Measurements from ENCODE around the gene PTGER2. TPM values are rescaled to one million over a fixed set of nuclear protein-coding genes. Genes with fewer than 3 reads are reported as not detected.

PTGER2 gene
- total RNA-seq, 1 donor from 2014 or later, result 0.46 TPM

DNA sequence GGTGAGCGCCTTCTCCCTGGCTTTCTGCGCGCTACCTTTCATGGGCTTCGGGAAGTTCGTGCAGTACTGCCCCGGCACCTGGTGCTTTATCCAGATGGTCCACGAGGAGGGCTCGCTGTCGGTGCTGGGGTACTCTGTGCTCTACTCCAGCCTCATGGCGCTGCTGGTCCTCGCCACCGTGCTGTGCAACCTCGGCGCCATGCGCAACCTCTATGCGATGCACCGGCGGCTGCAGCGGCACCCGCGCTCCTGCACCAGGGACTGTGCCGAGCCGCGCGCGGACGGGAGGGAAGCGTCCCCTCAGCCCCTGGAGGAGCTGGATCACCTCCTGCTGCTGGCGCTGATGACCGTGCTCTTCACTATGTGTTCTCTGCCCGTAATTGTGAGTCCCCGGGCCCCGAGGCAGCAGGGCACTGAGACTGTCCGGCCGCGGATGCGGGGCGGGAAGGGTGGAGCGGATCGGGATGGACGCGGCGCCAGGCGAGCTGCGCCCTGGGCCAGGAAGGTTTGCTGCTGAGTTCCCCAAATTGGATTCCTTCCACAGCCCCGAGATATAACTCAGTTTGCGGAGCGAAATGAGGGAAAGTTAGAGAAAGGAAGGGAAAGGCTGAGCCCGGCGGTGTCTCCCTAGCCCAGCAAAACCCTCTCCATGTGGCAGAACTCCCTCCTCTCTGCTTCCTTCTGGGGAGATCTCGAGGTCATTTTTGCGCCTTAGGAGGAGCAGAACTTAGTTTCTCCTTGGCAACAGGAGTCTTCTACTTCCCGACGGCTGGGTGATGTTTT, 45.6 kb upstream of the PTGER2 start:
- peaks cover 31% of the 10 kb centered on the region for H3K27me3 ChIP-seq (ENCODE audit: control insufficient read depth, insufficient read depth, low read length)
- no peak for DNase-seq (ENCODE audit: low read depth)

DNA sequence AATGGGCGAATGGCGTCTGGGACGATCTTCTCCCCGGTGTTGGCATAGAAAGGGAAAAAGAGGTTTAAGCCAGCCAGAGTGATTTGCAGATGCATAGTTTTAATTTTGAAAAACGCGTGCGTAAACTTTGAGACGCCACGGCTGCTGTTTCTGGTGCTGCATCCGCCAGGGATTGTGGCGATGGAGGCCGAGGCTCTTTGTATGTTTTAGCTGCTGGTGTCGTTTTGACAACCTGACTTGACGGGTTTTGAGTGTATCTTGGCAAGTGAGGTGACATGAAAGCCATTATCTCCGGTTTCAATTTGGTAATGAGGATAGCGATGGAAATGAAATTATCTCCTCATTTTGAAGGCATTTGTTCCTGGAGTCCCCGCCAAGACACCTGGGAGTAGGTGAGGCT, 45.0 kb upstream of the PTGER2 start:
- Histone ChIP-seq H3K36me3 (ENCODE audit: control insufficient read depth, insufficient read depth, low read length) (no peaks in the 10 kb centered on the region), H3K4me3 (ENCODE audit: low read depth, low read length) (no peak overlapping the region), H3K27me3 (ENCODE audit: control insufficient read depth, insufficient read depth, low read length) (peaks cover 29% of the 10 kb centered on the region)
- TF ChIP-seq, protein P1, sequence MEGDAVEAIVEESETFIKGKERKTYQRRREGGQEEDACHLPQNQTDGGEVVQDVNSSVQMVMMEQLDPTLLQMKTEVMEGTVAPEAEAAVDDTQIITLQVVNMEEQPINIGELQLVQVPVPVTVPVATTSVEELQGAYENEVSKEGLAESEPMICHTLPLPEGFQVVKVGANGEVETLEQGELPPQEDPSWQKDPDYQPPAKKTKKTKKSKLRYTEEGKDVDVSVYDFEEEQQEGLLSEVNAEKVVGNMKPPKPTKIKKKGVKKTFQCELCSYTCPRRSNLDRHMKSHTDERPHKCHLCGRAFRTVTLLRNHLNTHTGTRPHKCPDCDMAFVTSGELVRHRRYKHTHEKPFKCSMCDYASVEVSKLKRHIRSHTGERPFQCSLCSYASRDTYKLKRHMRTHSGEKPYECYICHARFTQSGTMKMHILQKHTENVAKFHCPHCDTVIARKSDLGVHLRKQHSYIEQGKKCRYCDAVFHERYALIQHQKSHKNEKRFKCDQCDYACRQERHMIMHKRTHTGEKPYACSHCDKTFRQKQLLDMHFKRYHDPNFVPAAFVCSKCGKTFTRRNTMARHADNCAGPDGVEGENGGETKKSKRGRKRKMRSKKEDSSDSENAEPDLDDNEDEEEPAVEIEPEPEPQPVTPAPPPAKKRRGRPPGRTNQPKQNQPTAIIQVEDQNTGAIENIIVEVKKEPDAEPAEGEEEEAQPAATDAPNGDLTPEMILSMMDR (IDR thresholded peaks at IDR 0.05; ENCODE audit: insufficient read depth, low read length, poor library complexity, severe bottlenecking), result no peak
- no peak for DNase-seq (ENCODE audit: low read depth)

More for the DNA sequence above, 45.6 kb upstream of the PTGER2 start:
- Histone ChIP-seq H3K4me3 (ENCODE audit: low read depth, low read length) (peak overlapping the region; percentile 8), H3K36me3 (ENCODE audit: control insufficient read depth, insufficient read depth, low read length) (no peaks in the 10 kb centered on the region)
- TF ChIP-seq, protein P1 (IDR thresholded peaks at IDR 0.05; ENCODE audit: insufficient read depth, low read length, poor library complexity, severe bottlenecking), result no peak

DNA sequence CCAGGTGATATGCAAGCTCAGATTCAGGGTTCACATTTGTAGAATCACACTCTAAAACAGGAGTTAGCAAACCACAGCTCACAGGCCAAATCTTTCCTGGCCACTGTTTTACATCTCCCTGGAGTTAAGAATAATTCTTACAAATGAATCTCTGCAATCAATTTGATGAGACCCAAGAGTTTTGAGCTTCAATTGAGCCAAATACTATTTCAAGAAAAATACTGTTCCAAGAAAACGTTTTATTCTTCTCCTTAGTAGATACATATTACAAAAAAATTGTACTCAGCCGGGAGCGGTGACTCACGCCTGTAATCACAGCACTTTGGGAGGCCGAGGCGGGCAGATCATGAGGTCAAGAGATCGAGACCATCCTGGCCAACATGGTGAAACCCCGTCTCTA, 44.1 kb upstream of the PTGER2 start:
- TF ChIP-seq, protein P1 (IDR thresholded peaks at IDR 0.05; ENCODE audit: insufficient read depth, low read length, poor library complexity, severe bottlenecking), result no peak
- Histone ChIP-seq H3K36me3 (ENCODE audit: control insufficient read depth, insufficient read depth, low read length) (no peaks in the 10 kb centered on the region), H3K4me3 (ENCODE audit: low read depth, low read length) (no peak overlapping the region), H3K27me3 (ENCODE audit: control insufficient read depth, insufficient read depth, low read length) (peaks cover 31% of the 10 kb centered on the region)
- no peak for DNase-seq (ENCODE audit: low read depth)

DNA sequence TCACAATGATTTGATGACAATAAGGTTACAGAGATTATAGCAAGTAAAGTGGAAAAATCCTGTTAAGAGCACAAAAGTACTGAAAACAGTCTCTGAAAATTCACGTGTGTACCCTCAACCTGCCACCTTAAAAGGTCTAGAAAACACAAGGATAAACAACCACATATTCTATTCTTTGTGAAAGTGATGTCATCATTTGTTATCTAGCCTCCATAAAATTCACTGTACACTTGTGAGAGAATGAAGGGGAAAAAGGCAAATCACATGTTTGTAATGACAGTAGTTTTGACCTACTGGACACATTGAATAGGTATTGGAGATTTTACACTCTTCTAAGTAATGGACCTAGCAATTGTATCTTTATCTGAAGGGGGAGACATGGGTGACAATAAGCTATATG, 42.6 kb upstream of the PTGER2 start:
- no peak for DNase-seq (ENCODE audit: low read depth)
- Histone ChIP-seq H3K36me3 (ENCODE audit: control insufficient read depth, insufficient read depth, low read length) (no peaks in the 10 kb centered on the region), H3K4me3 (ENCODE audit: low read depth, low read length) (no peak overlapping the region), H3K27me3 (ENCODE audit: control insufficient read depth, insufficient read depth, low read length) (peaks cover 31% of the 10 kb centered on the region)
- TF ChIP-seq, protein P1 (IDR thresholded peaks at IDR 0.05; ENCODE audit: insufficient read depth, low read length, poor library complexity, severe bottlenecking), result no peak

DNA sequence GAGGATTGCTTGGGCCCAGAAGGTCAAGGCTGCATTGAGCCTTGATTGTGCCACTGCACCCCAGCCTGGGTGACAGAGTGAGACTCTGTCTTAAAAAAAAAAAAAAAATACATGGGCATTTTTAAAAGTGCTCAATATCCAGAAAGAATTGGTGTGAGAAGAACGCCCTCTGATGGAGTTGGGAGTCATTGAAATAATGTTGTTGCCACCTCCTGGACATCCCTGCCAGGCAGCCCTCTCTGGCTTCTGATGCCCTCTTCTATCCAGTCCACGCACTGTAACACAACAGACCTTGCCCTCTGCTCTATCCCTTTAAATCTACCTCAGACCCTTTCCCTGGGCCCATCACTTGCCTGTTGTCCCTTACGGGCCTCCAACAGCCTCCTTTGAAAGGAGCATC, 41.7 kb upstream of the PTGER2 start:
- Histone ChIP-seq H3K36me3 (ENCODE audit: control insufficient read depth, insufficient read depth, low read length) (no peaks in the 10 kb centered on the region), H3K27me3 (ENCODE audit: control insufficient read depth, insufficient read depth, low read length) (peaks cover 25% of the 10 kb centered on the region), H3K4me3 (ENCODE audit: low read depth, low read length) (no peak overlapping the region)
- TF ChIP-seq, protein P1 (IDR thresholded peaks at IDR 0.05; ENCODE audit: insufficient read depth, low read length, poor library complexity, severe bottlenecking), result no peak
- DNase-seq (ENCODE audit: low read depth), result no peak

DNA sequence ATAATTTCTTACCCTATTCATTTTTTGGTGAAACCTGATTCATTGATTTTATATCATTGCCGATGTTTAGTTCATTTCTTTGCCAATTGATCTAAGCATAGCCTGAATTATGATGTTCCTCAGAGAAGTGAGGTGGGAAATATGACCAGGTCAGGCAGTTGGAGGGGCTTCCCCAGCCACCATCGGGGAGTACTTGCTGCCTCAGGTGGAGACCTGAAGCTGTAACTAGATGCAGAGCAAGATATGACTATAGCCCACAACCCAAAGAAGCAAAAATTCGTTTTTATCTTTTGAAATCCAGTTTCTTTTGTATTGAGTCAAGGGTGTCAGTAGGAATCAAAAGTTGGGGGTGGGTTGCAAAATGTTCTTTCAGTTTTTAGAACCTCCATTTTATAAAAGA, 38.7 kb upstream of the PTGER2 start:
- TF ChIP-seq, protein P1 (IDR thresholded peaks at IDR 0.05; ENCODE audit: insufficient read depth, low read length, poor library complexity, severe bottlenecking), result no peak
- Histone ChIP-seq H3K4me3 (ENCODE audit: low read depth, low read length) (no peak overlapping the region), H3K36me3 (ENCODE audit: control insufficient read depth, insufficient read depth, low read length) (no peaks in the 10 kb centered on the region), H3K27me3 (ENCODE audit: control insufficient read depth, insufficient read depth, low read length) (peaks cover 2% of the 10 kb centered on the region)
- DNase-seq (ENCODE audit: low read depth), result no peak

All from kidney epithelial cell (primary cell).